Gastroesophageal sphincter (tissue), 3 donors: Measurements from ENCODE around the gene MARK3.

ENCODE experiments used
- CTCF ChIP-seq, 4 experiments: fragments of 200-600 bp in 2 of 4; fragments of 450-650 bp in 2 of 4; sonication (generic) in 1 of 4; IDR thresholded peaks; one replicate each; pipeline ENCODE4 v1.5.1; 2017 to 2019; ENCODE audit warnings: antibody characterized with exemption in 4 of 4, mild to moderate bottlenecking in 2 of 4, moderate library complexity in 2 of 4
- POLR2A ChIP-seq, 2 donors: fragments of 450-650 bp; IDR thresholded peaks; one replicate each; pipeline ENCODE4 v1.6.1; 2017; ENCODE audit warnings: antibody characterized with exemption in 2 of 2, mild to moderate bottlenecking in 2 of 2, moderate library complexity in 1 of 2

DNA sequence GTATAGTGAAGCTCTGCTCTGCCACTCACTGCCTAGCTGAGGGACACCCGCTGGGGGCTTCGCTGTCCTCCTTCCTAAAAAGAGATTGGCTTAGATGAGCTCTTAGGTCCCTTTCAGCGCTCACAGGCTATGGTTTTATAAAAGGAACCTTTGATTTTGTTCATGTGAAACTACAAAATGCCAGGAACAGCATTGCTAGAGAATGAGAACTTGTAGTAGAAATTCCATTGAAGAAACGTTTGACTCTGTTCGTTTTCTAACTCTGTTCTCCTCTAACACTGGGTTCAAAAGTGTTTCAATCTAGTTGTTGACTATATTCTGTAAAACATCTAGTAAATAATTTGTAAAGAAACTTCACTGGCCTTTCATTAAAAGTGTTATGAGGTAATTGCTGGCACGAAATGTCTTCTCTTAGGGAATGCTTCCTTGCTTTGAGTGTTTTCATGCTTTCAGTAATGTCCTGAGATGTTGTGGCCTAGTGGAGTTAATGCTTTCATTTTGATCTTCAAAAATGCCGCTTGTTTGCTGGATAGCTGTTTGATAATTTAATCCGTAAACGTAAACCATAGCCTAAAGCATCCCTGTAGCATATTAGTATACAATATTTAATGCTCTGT lies 1.6 kb downstream of the MARK3 start:
- TF ChIP-seq CTCF (IDR thresholded peaks at IDR 0.05), result no peak
- TF ChIP-seq POLR2A (IDR thresholded peaks at IDR 0.05), result no peak
